Thyroid gland (tissue), 4 donors: Measurements from ENCODE around the gene ZNF527. TPM values are rescaled to one million over a fixed set of nuclear protein-coding genes. Genes with fewer than 3 reads are reported as not detected.

Experiments used
- DNase-seq, 2 donors: peaks; one replicate each; pipeline ENCODE4 v3.0.0-alpha.2; 2019
- H3K27ac ChIP-seq, 3 donors: fragments of 200-600 bp; sonication (generic); 1 replicate in 2 of 3; 2 replicates in 1 of 3; pipeline ENCODE4 v1.5.1; 2016 to 2019; ENCODE audit warnings: mild to moderate bottlenecking in 1 of 3, moderate library complexity in 1 of 3
- H3K27me3 ChIP-seq: fragments of 200-600 bp; sonication (generic); one replicate; pipeline ENCODE4 v1.5.1; 2019
- H3K36me3 ChIP-seq, 2 donors: fragments of 200-600 bp; sonication (generic); one replicate each; pipeline ENCODE4 v1.5.1; 2016 to 2019
- H3K4me1 ChIP-seq, 2 donors: fragments of 200-600 bp; sonication (generic); one replicate each; pipeline ENCODE4 v1.5.1; 2017 to 2019
- H3K4me3 ChIP-seq, 3 donors: fragments of 200-600 bp; sonication (generic); replicated peaks in 1 of 3; 1 replicate in 2 of 3; 2 replicates in 1 of 3; pipeline ENCODE4 v1.5.1; 2016; ENCODE audit warnings: mild to moderate bottlenecking in 1 of 3
- H3K9me3 ChIP-seq: fragments of 200-600 bp; sonication (generic); one replicate; pipeline ENCODE4 v1.5.1; 2017
- CTCF ChIP-seq, 6 experiments: fragments of 200-600 bp in 3 of 6; fragments of 450-650 bp in 3 of 6; sonication (generic) in 3 of 6; IDR thresholded peaks; one replicate each; pipeline ENCODE4 v1.5.1; 2016 to 2019; ENCODE audit warnings: antibody characterized with exemption in 6 of 6, mild to moderate bottlenecking in 2 of 6, inconsistent platforms in 1 of 6, moderate library complexity in 1 of 6
- POLR2A ChIP-seq, 2 donors: fragments of 450-650 bp; IDR thresholded peaks; one replicate each; pipeline ENCODE4 v1.6.1; 2017; ENCODE audit warnings: antibody characterized with exemption in 2 of 2, mild to moderate bottlenecking in 2 of 2, moderate library complexity in 1 of 2
- WGBS, 2 donors: methylation state at CpG; one replicate each; pipeline ENCODE4 v1.1.5; 2017; 5-methylcytosine and 5-hydroxymethylcytosine counted together
- intact Hi-C: fragments of 100-400 bp; cut with DNase I; formaldehyde crosslinking; loops from one replicate; pipeline ENCODE4 v1.15.1; 2023
- total RNA-seq, 4 donors: library from RNA; depleted of rRNA; stranded (reverse); fragments of >200 nt; gene quantifications; one replicate each; pipeline ENCODE4 v1.2.3, GENCODE V29; 2016

The ZNF527 gene
- total RNA-seq, 4 donors from 2014 or later, result 11.6 to 16.4 (median 12.9) TPM

GRCh38 chr19:37334179-37335071 lies 36.5 kb upstream of the ZNF527 start:
- no peaks in the 10 kb centered on the region for H3K9me3 ChIP-seq
- peaks cover 0 to under 1% of the 10 kb centered on the region in 2 donors for H3K36me3 ChIP-seq
- intact Hi-C loops, result no loop called here
- peak in 1 of 2 donors; percentile 78 for TF ChIP-seq POLR2A (IDR thresholded peaks at IDR 0.05)
- TF ChIP-seq CTCF (IDR thresholded peaks at IDR 0.05), result no peak
- 5 to 10% methylated on average over 20 to 31 of the region's 50 CpGs for WGBS, 2 donors
- H3K4me3 ChIP-seq, result peak overlapping the region; percentile 40 to 65 (median 65)
- H3K4me1 ChIP-seq, result peaks cover 36 to 37% of the 10 kb centered on the region in 2 donors
- H3K27me3 ChIP-seq, result no peaks in the 10 kb centered on the region
- H3K27ac ChIP-seq, result peak overlapping the region; percentile 42 to 90 (median 80)
- DNase-seq, result peak; percentile 94 to 95

GRCh38 chr19:37342753-37343152 lies 28.1 kb upstream of the ZNF527 start:
- DNase-seq, result no peak
- WGBS, 2 donors, result 95 to 96% methylated on average over 5 of the region's 5 CpGs
- H3K4me3 ChIP-seq, result no peak overlapping the region
- no peaks in the 10 kb centered on the region for H3K9me3 ChIP-seq
- intact Hi-C loops, result no loop called here
- H3K27me3 ChIP-seq, result no peaks in the 10 kb centered on the region
- TF ChIP-seq CTCF (IDR thresholded peaks at IDR 0.05) (no peak), POLR2A (IDR thresholded peaks at IDR 0.05) (no peak)
- H3K36me3 ChIP-seq, result peaks cover 4 to 7% of the 10 kb centered on the region in 2 donors
- H3K27ac ChIP-seq, result no peak overlapping the region
- H3K4me1 ChIP-seq, result peaks cover 17 to 20% of the 10 kb centered on the region in 2 donors

- no peak for TF ChIP-seq POLR2A (IDR thresholded peaks at IDR 0.05)
- no peak for TF ChIP-seq CTCF (IDR thresholded peaks at IDR 0.05)
Measured at GRCh38 chr19:37346091-37346490, 24.8 kb upstream of the ZNF527 start.

GRCh38 chr19:37348060-37348459 lies 22.8 kb upstream of the ZNF527 start:
- peaks cover 4 to 20% of the 10 kb centered on the region in 2 donors for H3K36me3 ChIP-seq
- no peak overlapping the region for H3K4me3 ChIP-seq
- no peak overlapping the region for H3K27ac ChIP-seq
- intact Hi-C loops, result no loop called here
- 97% methylated on average over 3 of the region's 3 CpGs for WGBS, 2 donors
- TF ChIP-seq CTCF (IDR thresholded peaks at IDR 0.05) (no peak), POLR2A (IDR thresholded peaks at IDR 0.05) (no peak)
- DNase-seq, result no peak
- no peaks in the 10 kb centered on the region for H3K9me3 ChIP-seq
- H3K4me1 ChIP-seq, result no peaks in the 10 kb centered on the region
- no peaks in the 10 kb centered on the region for H3K27me3 ChIP-seq

More at GRCh38 chr19:37346091-37346490, 24.8 kb upstream of the ZNF527 start:
- Histone ChIP-seq H3K36me3 (peaks cover 4 to 20% of the 10 kb centered on the region in 2 donors), H3K9me3 (no peaks in the 10 kb centered on the region), H3K27me3 (no peaks in the 10 kb centered on the region), H3K4me3 (no peak overlapping the region), H3K27ac (no peak overlapping the region), H3K4me1 (no peaks in the 10 kb centered on the region)
- WGBS, 2 donors, result 75 to 79% methylated on average over 6 of the region's 6 CpGs
- intact Hi-C loops, result no loop called here
- no peak for DNase-seq

- TF ChIP-seq CTCF (IDR thresholded peaks at IDR 0.05) (no peak), POLR2A (IDR thresholded peaks at IDR 0.05) (no peak)
- Histone ChIP-seq H3K4me1 (no peaks in the 10 kb centered on the region), H3K27ac (no peak overlapping the region), H3K27me3 (no peaks in the 10 kb centered on the region), H3K9me3 (no peaks in the 10 kb centered on the region), H3K36me3 (peaks cover 0 to 5% of the 10 kb centered on the region in 2 donors), H3K4me3 (no peak overlapping the region)
- intact Hi-C loops, result no loop called here
- no peak for DNase-seq
Measured at GRCh38 chr19:37353968-37354367, 16.9 kb upstream of the ZNF527 start.
